Ammon's horn (tissue), 1 donor: ENCODE data around the gene HSFX3.
"Not testable (repeated sequence)": the region's sequence is repeated elsewhere in the genome, so short reads cannot be mapped to it uniquely, and the experiment has no call there.

Experiments
- DNase-seq: peaks from one replicate; pipeline ENCODE4 v3.0.0-alpha.2; 2016; ENCODE audit warnings: low spot score

HSFX3 gene

GRCh38 chrX:149545545-149546543 is 3.9 kb downstream of the HSFX3 start:
- peak; percentile 14 for DNase-seq

GRCh38 chrX:149541521-149542047 is 8.1 kb downstream of the HSFX3 start:
- no peak for DNase-seq

GRCh38 chrX:149540621-149541520 is 8.9 kb downstream of the HSFX3 start, which contains the start of gene EOLA1:
Gene EOLA1 (plus strand): TSS chrX:149541012. CDS start chrX:149545631, 4,619 bp downstream.
- peak; percentile 94 for DNase-seq

- peak; percentile 92 for DNase-seq
Measured at GRCh38 chrX:149540131-149540620, 9.5 kb downstream of the HSFX3 start.

DNA sequence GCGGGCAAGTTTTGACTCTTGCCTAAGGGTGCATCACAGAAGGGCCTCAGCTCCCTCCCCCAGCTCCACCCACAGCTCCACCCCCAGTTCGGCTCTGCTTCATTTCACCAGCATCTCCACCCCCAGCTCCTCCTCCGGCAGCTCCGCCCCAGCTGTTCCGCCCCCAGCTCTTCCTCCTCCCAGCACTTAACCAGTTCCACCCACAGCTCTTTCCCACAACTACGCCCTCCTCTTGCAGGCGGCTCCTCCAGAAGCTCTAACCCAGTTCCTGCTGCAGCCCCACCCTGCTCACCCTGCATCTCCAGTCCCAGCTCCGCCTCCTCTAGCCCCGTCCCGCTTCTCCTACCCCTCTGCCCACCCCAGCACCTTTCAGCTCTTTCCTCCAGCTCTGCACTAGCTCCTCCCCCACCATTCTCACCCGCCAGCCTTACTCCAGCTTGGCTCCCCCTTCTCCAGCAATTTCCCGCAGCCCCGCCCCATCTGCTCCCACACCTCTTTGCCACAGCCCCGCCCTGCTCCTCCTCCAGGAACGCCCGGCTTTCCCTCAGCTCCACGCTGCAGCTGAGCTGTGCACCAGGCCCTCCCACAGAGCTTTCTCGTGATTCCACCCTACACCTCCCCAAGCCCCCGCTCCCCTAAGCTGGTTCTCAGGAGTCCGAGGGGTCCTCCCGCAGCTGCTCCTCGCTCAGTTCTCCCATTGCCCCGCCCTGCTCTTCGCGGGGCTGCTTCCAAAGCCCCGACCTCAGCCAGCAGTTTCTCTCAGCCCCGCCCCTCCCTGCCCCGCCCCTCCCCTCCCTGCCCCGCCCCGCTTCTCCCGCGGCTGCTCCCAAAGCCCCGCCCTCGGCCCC is 10.2 kb downstream of the HSFX3 start:
- DNase-seq = peak; percentile 95

DNA sequence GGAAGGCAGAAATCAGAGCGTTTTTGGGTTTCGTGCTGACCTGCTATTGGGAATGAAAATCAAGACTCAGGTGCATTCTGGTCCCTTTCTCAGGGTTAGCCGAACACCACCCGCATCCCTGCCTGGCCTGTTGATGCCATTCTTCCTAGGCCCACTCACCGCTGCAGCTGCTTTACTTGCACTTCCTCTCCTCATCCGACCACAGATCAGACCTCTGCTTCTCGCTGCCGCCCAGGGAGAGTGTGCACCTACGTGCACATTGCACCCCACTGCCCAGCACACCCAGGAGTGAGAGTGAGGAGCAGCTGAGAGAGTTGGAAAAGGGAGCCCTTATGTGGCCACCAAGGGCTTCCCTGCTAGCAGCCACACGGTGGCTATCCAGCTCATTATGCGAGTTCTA is 12.2 kb downstream of the HSFX3 start:
- DNase-seq = not testable (repeated sequence)

- not testable (repeated sequence) for DNase-seq
Measured at GRCh38 chrX:149534926-149535602, 14.7 kb downstream of the HSFX3 start.

GRCh38 chrX:149533999-149534398 is 15.7 kb downstream of the HSFX3 start:
- DNase-seq = not testable (repeated sequence)

DNA sequence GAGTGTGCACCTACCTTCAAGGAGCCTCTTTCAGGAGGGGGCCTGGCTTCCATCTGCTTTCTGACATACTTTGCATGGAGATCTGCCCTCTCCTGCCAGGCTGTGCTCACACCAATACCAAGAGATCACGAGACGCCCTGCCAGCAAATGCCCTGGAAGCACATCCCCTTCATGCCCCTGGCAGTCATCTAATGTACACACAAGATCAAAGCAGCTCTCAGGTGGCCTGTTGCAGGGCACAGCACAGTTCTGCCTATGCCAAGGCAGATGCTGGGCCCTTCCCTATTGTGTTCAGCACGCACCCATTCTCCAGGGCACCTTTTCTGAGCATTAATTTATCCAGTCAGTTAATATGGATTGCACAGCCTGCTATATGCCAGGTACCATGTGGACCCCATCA is 16.9 kb downstream of the HSFX3 start:
- not testable (repeated sequence) for DNase-seq

GRCh38 chrX:149531599-149531998 is 18.1 kb downstream of the HSFX3 start:
- DNase-seq = no peak

- no peak for DNase-seq
Measured at GRCh38 chrX:149528381-149528780, 21.3 kb downstream of the HSFX3 start.

GRCh38 chrX:149527705-149528104 is 22.0 kb downstream of the HSFX3 start:
- DNase-seq = peak; percentile 28

DNA sequence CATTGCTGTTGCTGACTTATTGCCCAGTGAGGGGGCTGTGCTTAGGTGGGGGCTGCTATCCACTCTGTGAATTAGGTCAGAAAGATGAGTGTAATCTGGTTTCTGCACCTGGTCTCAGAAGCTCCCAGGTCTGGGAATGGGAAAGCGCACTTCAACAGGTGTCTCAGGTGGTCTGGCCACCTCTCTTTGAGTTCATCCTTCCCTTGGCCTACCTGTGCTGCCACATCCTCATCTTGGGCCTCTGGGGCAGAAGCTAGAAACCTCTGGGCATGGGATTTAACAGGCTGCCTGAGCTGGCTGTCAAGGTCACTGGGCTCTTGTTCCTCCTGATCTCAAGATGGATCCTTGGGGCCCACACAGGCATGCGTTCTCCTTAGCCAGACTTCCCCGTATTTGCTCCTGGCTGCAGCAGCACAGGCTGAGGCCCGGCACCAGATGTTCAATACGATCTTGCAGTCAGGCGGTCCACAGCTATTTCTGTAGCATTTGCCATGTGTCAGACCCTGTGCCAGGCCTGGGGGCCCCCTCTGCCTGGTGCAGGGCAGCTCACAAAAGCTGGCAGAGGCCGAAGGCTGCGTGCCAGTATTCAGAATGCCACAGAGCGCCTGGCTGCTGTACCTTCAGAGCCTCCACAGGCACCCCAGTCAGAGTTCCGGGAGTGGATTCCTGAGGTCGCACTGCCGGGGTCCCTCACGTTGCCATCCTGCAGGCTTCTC is 23.2 kb downstream of the HSFX3 start:
- not testable (repeated sequence) for DNase-seq

DNA sequence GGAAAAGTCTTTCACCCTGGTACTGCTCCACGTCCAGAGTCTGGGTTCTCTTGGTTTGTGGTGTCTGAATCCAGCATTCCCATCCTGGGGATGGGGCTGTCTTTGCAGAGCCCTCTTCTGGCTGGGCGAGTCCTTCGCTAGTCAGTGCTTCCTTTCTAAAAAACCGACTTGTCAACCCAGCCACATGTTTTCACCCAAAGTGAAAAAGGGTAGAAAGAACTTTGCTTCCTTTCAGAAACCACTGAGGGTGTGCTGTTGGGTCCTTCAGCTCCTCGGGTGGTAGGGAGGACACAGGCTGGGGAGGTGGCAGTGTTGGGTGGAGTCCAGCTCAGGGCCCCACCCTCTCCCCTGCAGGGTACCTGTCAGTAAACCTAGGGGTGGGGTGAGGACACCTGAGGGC is 23.8 kb downstream of the HSFX3 start:
- DNase-seq = not testable (repeated sequence)

- peak; percentile 22 for DNase-seq
Measured at GRCh38 chrX:149525389-149525788, 24.3 kb downstream of the HSFX3 start.

DNA sequence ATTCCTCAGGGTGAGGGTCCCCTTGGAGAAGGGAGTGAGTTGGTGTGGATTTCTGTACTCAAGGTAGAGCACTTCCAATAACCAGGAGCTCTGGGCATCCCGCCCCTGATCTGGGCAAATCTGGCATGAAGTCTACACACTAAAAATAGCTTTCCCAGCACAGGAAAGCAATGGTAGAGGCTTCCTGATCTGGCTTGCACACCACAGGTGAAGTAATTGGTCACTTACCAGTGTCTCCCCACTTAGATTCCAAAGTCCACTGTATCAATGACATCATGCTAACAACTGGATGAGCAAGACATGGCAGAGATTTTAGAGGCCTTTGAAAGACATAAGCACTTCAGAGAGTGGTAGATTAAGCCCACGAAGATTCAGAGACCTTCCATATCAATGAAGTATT is 26.8 kb downstream of the HSFX3 start:
- no peak for DNase-seq

- DNase-seq = no peak
Measured at GRCh38 chrX:149521438-149521837, 28.3 kb downstream of the HSFX3 start.

DNA sequence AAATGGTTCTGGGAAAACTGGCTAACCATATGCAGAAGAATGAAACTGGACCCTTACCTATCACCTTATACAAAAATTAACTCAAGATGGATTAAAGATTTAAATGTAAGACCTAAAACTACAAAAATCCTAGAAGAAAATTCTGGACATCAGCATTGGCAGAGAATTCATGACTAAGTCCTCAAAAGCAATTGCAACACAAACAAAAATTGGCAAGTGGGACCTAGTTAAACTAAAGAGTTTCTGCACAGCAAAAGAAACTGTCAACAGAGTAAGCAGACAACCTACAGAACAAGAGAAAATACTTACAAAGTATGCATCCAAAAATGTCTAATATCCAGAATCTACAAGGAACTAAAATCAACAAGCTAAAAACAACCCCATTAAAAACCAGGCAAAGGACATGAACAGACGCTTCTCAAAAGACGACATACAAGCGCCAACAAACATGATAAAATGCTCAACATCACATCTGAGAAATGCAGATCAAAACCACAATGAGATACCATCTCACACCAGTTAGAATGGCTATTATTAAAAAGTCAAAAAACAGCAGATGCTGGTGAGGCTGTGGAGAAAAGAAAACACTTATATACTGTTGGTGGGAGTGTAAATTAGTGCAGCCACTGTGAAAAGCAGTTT is 29.0 kb downstream of the HSFX3 start:
- DNase-seq = not testable (repeated sequence)

GRCh38 chrX:149518236-149518635 is 31.5 kb downstream of the HSFX3 start:
- DNase-seq = no peak
